H9 (cell line): Measurements from ENCODE around the gene MRPL54. TPM values are rescaled to one million over a fixed set of nuclear protein-coding genes. Genes with fewer than 3 reads are reported as not detected.
A peak's percentile ranks its signal among the peaks of the same experiment; 100 is the strongest.

ENCODE experiments used
- DNase-seq: peaks from one replicate; pipeline ENCODE4 v3.0.0-alpha.2; 2017
- H2AFZ ChIP-seq: one replicate; pipeline ENCODE4 v1.6.1; 2013; ENCODE audit warnings: mild to moderate bottlenecking, low read length, control low read depth, moderate library complexity
- H2AK5ac ChIP-seq: 2 replicates; pipeline ENCODE4 v1.6.1; 2013; ENCODE audit warnings: low read length, control low read depth, mixed read lengths; ENCODE audit not compliant: insufficient read length
- H2BK120ac ChIP-seq: one replicate; pipeline ENCODE4 v1.6.1; 2013; ENCODE audit warnings: low read depth, mild to moderate bottlenecking, low read length, control low read depth, inconsistent platforms; ENCODE audit not compliant: poor library complexity, severe bottlenecking
- H2BK12ac ChIP-seq: 2 replicates; pipeline ENCODE4 v1.6.1; 2013; ENCODE audit warnings: low read length, control low read depth, mixed read lengths, low read depth; ENCODE audit not compliant: insufficient read length
- H2BK15ac ChIP-seq: 2 replicates; pipeline ENCODE4 v1.6.1; 2013; ENCODE audit warnings: low read depth, low read length, control low read depth
- H2BK20ac ChIP-seq: one replicate; pipeline ENCODE4 v1.6.1; 2013; ENCODE audit warnings: low read depth, mild to moderate bottlenecking, low read length, control low read depth, inconsistent platforms; ENCODE audit not compliant: poor library complexity, severe bottlenecking
- H2BK5ac ChIP-seq: 2 replicates; pipeline ENCODE4 v1.6.1; 2013; ENCODE audit warnings: low read length, control low read depth, mixed read lengths; ENCODE audit not compliant: insufficient read length
- H3K14ac ChIP-seq: 2 replicates; pipeline ENCODE4 v1.6.1; 2013; ENCODE audit warnings: low read length, control low read depth; ENCODE audit not compliant: insufficient read depth
- H3K18ac ChIP-seq: 2 replicates; pipeline ENCODE4 v1.6.1; 2013; ENCODE audit warnings: low read depth, mild to moderate bottlenecking, mixed read lengths, low read length, control low read depth; ENCODE audit not compliant: insufficient read length
- H3K23ac ChIP-seq: 2 replicates; pipeline ENCODE4 v1.6.1; 2013; ENCODE audit warnings: low read length, control low read depth, mixed read lengths, low read depth; ENCODE audit not compliant: insufficient read length
- H3K23me2 ChIP-seq: 2 replicates; pipeline ENCODE4 v1.6.1; 2013; ENCODE audit warnings: low read depth, mild to moderate bottlenecking, mixed read lengths, low read length, control low read depth; ENCODE audit not compliant: insufficient read length, poor library complexity, severe bottlenecking
- H3K27ac ChIP-seq: 2 replicates; pipeline ENCODE4 v1.5.1; 2013; ENCODE audit warnings: low read length, control low read depth, mixed read lengths, low read depth; ENCODE audit not compliant: insufficient read length
- H3K27me3 ChIP-seq: 2 replicates; pipeline ENCODE4 v1.6.1; 2013; ENCODE audit warnings: low read length, control low read depth, inconsistent platforms; ENCODE audit not compliant: insufficient read depth
- H3K4ac ChIP-seq: 2 replicates; pipeline ENCODE4 v1.6.1; 2013; ENCODE audit warnings: low read depth, mild to moderate bottlenecking, control low read depth, inconsistent platforms, low read length, moderate library complexity
- H3K4me1 ChIP-seq: 2 replicates; pipeline ENCODE4 v1.6.1; 2013; ENCODE audit warnings: low read length, control low read depth, inconsistent platforms; ENCODE audit not compliant: insufficient read depth
- H3K4me2 ChIP-seq: 2 replicates; pipeline ENCODE4 v1.6.1; 2013; ENCODE audit warnings: low read length, control low read depth, mixed read lengths; ENCODE audit not compliant: insufficient read length, insufficient read depth
- H3K56ac ChIP-seq: 2 replicates; pipeline ENCODE4 v1.6.1; 2013; ENCODE audit warnings: low read depth, mild to moderate bottlenecking, mixed read lengths, low read length, control low read depth; ENCODE audit not compliant: insufficient read length
- H3K79me1 ChIP-seq: 2 replicates; pipeline ENCODE4 v1.6.1; 2013; ENCODE audit warnings: low read depth, mild to moderate bottlenecking, moderate library complexity, low read length, control low read depth, inconsistent platforms; ENCODE audit not compliant: insufficient read depth, poor library complexity, severe bottlenecking
- H3K79me2 ChIP-seq: 2 replicates; pipeline ENCODE4 v1.6.1; 2013; ENCODE audit warnings: low read length, control low read depth, inconsistent platforms; ENCODE audit not compliant: insufficient read depth
- H3K9ac ChIP-seq: 2 replicates; pipeline ENCODE4 v1.6.1; 2013; ENCODE audit warnings: low read length, control low read depth, mixed read lengths; ENCODE audit not compliant: insufficient read length; ENCODE audit errors: extremely low read depth
- H3K9me3 ChIP-seq: one replicate; pipeline ENCODE4 v1.6.1; 2013; ENCODE audit warnings: low read depth, low read length, inconsistent platforms; ENCODE audit not compliant: control insufficient read depth
- H3T11ph ChIP-seq: one replicate; pipeline ENCODE4 v1.6.1; 2013; ENCODE audit warnings: mild to moderate bottlenecking, low read length, control low read depth, inconsistent platforms
- H4K20me1 ChIP-seq: one replicate; pipeline ENCODE4 v1.6.1; 2013; ENCODE audit not compliant: control insufficient read depth, insufficient read length, insufficient read depth
- H4K5ac ChIP-seq: 2 replicates; pipeline ENCODE4 v1.6.1; 2013; ENCODE audit warnings: low read depth, mild to moderate bottlenecking, mixed read lengths, low read length, control low read depth; ENCODE audit not compliant: insufficient read length
- H4K8ac ChIP-seq: replicated peaks from 2 replicates; pipeline ENCODE4 v1.6.1; 2013; ENCODE audit warnings: low read length, control low read depth, mixed read lengths, low read depth; ENCODE audit not compliant: insufficient read length
- H4K91ac ChIP-seq: 2 replicates; pipeline ENCODE4 v1.6.1; 2013; ENCODE audit warnings: low read depth, mild to moderate bottlenecking, moderate library complexity, mixed read lengths, low read length, control low read depth; ENCODE audit not compliant: insufficient read length
- H3K27ac Mint-ChIP-seq, 3 experiments: 2 replicates in 2 of 3; 3 replicates in 1 of 3; pipeline ENCODE4 v1.8.0; 2020 to 2021; ENCODE audit warnings: mixed read lengths in 3 of 3, mild to moderate bottlenecking in 1 of 3, moderate library complexity in 1 of 3
- H3K27me3 Mint-ChIP-seq: 2 replicates; pipeline ENCODE4 v1.8.0; 2021; ENCODE audit warnings: low read depth, mild to moderate bottlenecking, moderate library complexity, mixed read lengths
- H3K36me3 Mint-ChIP-seq, 3 experiments: 2 replicates in 2 of 3; 3 replicates in 1 of 3; pipeline ENCODE4 v1.8.0; 2020 to 2021; ENCODE audit warnings: low read depth in 3 of 3, mixed read lengths in 3 of 3; ENCODE audit not compliant: insufficient read depth in 1 of 3
- H3K4me1 Mint-ChIP-seq, 2 experiments: 2 replicates each; pipeline ENCODE4 v1.8.0; 2020; ENCODE audit warnings: mixed read lengths in 2 of 2
- H3K4me3 Mint-ChIP-seq, 2 experiments: 2 replicates in 1 of 2; 3 replicates in 1 of 2; pipeline ENCODE4 v1.8.0; 2020 to 2021; ENCODE audit warnings: mild to moderate bottlenecking in 2 of 2, mixed read lengths in 2 of 2, moderate library complexity in 1 of 2
- H3K9me3 Mint-ChIP-seq, 2 experiments: 2 replicates in 1 of 2; 3 replicates in 1 of 2; pipeline ENCODE4 v1.8.0; 2020; ENCODE audit warnings: mild to moderate bottlenecking in 2 of 2, mixed read lengths in 2 of 2, moderate library complexity in 1 of 2
- WGBS: extraction: QIAGEN DNeasy Blood & Tissue Kit; methylation state at CpG from one replicate; pipeline ENCODE4 v1.1.7; 2013; ENCODE audit warnings: missing lambda C conversion rate, low lambda C conversion rate, mixed read lengths; ENCODE audit not compliant: insufficient read length; ENCODE audit errors: extremely low coverage; 5-methylcytosine and 5-hydroxymethylcytosine counted together
- total RNA-seq: library from RNA; stranded (reverse); gene quantifications from 2 replicates; pipeline ENCODE4 v1.2.1, GENCODE V29; 2021
- TF ChIP-seq, protein P1 (sequence below): fragments of 200-600 bp; sonication (generic); conservative IDR thresholded peaks from 3 replicates; pipeline ENCODE4 v1.8.0; 2021; ENCODE audit warnings: antibody characterized with exemption, mild to moderate bottlenecking

Gene MRPL54
- total RNA-seq, 1 experiment from 2014 or later, result 60.0 TPM

DNA sequence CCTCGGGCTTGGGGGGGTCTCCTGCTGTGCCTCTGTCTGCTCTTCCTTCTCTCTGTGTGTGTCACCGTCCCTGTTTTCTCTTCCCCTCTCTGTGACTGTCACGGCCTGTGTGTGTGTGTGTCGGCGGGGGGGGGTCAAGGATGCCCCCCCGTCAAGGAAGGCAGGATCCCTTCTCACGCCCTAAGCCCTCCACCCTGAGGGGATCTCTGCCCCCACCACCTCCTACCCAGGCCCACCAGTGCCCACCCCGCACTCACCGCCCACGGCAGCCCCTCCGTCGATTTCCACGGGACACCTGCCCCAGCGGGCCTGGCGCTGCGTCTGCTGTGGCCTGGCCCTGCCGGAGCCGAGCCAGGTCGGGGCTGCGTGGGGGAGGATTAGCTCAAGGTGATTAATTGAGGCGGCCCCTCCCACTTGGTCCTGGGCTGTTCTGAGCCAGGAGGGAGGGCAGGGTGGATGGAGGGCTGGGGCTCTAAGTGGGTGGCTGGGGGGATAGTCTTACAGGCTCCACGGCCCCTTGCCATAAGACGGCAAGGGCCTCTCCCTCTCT, 9.5 kb downstream of the MRPL54 start, which contains the start of gene RAX2:
TSS of gene RAX2 (minus strand) at position 323 of the 550 bp plus-strand sequence. CDS start 486 bp downstream, outside the sequence.
- Histone ChIP-seq H3K23me2 (no peaks in the 10 kb centered on the region), H3K79me2 (no peaks in the 10 kb centered on the region), H3K9ac (no peak within 1 kb of the TSS), H4K8ac (no peak within 1 kb of the TSS), H3K18ac (no peak within 1 kb of the TSS), H3K9me3 (no peaks in the 10 kb centered on the region), H2AK5ac (no peak within 1 kb of the TSS), H3K56ac (no peak within 1 kb of the TSS), H4K91ac (no peak within 1 kb of the TSS), H3K79me1 (no peaks in the 10 kb centered on the region), H2BK5ac (no peak within 1 kb of the TSS), H2AFZ (no peak within 1 kb of the TSS), H2BK15ac (no peak within 1 kb of the TSS), H3K23ac (no peak within 1 kb of the TSS), H2BK120ac (no peak within 1 kb of the TSS), H3K27me3 (no peaks in the 10 kb centered on the region), H2BK20ac (no peak within 1 kb of the TSS), H2BK12ac (no peak within 1 kb of the TSS), H4K20me1 (no peaks in the 10 kb centered on the region), H3K4ac (no peak within 1 kb of the TSS), H3K4me2 (no peak within 1 kb of the TSS), H3K27ac (no peak within 1 kb of the TSS), H3K4me1 (no peaks in the 10 kb centered on the region), H3K14ac (no peak within 1 kb of the TSS; the same call in 1 of the 2 replicates), H4K5ac (no peak within 1 kb of the TSS), H3T11ph (no peak within 1 kb of the TSS)
- no peak for DNase-seq
- Mint-ChIP-seq H3K27me3 (no peaks in the 10 kb centered on the region), H3K36me3 (peaks cover 2 to 7% (median 5%) of the 10 kb centered on the region in 3 experiments; a peak in 5 of 7 replicates), H3K4me3 (peak within 1 kb of the TSS in 1 of 2 experiments; percentile 3; a peak in 2 of 5 replicates), H3K4me1 (peaks cover 7 to 18% of the 10 kb centered on the region in 2 experiments), H3K9me3 (no peaks in the 10 kb centered on the region), H3K27ac (peak within 1 kb of the TSS; percentile 7 to 87 (median 50); a peak in 5 of 7 replicates)
- WGBS, result no CpG with 5 or more reads among the region's 23 CpGs
- TF ChIP-seq, protein P1, sequence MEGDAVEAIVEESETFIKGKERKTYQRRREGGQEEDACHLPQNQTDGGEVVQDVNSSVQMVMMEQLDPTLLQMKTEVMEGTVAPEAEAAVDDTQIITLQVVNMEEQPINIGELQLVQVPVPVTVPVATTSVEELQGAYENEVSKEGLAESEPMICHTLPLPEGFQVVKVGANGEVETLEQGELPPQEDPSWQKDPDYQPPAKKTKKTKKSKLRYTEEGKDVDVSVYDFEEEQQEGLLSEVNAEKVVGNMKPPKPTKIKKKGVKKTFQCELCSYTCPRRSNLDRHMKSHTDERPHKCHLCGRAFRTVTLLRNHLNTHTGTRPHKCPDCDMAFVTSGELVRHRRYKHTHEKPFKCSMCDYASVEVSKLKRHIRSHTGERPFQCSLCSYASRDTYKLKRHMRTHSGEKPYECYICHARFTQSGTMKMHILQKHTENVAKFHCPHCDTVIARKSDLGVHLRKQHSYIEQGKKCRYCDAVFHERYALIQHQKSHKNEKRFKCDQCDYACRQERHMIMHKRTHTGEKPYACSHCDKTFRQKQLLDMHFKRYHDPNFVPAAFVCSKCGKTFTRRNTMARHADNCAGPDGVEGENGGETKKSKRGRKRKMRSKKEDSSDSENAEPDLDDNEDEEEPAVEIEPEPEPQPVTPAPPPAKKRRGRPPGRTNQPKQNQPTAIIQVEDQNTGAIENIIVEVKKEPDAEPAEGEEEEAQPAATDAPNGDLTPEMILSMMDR, result no peak
